C4-2B (cell line): ENCODE data around the gene LINGO1.

ENCODE experiments used
- CTCF ChIP-seq: fragments of 450-650 bp; conservative IDR thresholded peaks from 2 replicates; pipeline ENCODE4 v1.5.1; 2017; ENCODE audit warnings: mild to moderate bottlenecking
- ZFX ChIP-seq: fragments of 450-650 bp; IDR thresholded peaks from 2 replicates; pipeline ENCODE4 v1.6.1; 2017

- TF ChIP-seq CTCF (no peak), ZFX (no peak)
Observed at GRCh38 chr15:77669896-77670295, 37.2 kb upstream of the LINGO1 start.
